GM19455 (cell line): ENCODE data around the gene LRIT1.
A peak's percentile ranks its signal among the peaks of the same experiment; 100 is the strongest.

Source experiments
- ATAC-seq: cut with Tn5 transposase; IDR thresholded peaks from one replicate; pipeline ENCODE4 v1.9.1; 2021; ENCODE audit not compliant: unreplicated experiment

LRIT1 gene

DNA sequence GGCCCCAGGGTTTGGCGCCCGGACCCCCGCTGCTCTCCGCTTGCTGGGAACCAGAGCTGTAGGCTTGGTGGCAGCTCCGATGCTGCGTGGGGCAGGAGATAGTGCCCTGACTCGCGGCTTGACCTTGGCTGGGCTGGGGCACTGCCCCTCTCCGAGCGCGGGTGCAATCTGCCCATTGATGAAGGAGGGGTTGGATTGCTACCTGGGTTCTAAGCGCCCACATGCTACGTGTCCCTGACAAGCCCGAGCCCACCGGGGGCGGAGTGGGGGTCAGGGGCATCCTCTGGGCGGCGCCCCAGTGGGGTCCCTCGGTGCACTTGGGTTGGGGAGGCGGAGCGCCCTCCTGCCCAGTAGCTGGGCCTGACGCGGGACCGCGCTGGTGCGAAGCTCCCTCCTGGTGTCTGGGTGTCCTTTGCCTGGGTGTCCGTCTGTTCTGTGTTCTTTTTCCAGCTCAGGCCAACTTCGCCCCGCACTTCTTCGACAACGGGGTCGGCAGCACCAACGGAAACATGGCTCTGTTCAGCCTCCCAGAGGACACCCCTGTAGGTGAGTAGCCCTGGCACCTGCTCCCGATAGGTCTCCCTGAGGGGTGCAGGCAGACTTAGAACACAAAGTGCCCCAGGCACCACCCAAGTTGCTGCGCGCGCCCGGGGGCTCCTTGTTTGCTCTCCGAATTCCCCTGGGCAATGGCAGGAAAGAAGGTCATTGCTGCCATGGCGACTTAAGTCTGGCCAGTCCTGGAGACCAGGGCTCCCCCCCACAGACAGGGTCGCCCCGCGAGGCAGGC, 46.1 kb downstream of the LRIT1 start:
- no peak for ATAC-seq

DNA sequence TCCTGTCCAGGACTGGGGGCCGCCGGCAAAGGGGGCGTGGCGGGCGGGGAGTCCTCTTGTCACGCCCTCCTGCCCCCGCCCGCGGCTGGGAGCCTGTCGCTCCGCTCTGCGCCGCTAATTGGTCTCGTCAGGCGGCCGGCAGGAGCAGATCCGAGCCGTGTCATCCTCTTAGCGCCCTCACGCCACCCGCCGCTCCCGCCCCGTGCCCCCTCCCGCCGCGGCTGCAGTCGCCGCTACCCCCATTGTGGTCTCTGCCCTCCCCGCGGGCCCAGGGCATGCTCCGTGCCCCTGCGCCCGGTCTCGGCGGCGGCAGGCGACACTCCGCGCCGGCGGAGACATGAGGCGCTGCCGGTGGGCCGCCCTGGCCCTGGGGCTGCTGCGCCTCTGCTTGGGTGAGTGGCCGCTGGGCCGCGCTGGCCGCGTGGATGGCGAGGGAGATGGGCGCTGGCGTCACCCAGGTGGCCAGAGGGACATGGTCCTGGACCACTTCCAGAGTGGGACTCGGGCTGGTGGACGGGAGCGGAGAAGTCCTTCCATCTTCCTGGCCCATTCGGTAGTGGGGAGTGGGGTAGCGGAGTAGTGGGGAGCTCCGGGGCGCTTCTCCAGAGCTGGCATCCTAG, 46.8 kb downstream of the LRIT1 start, which contains the start of gene CDHR1:
CDHR1 (plus strand) TSS at position 114 of the 620 bp plus-strand sequence; CDS start at position 338, 224 bp downstream.
- peak; percentile 71 for ATAC-seq

DNA sequence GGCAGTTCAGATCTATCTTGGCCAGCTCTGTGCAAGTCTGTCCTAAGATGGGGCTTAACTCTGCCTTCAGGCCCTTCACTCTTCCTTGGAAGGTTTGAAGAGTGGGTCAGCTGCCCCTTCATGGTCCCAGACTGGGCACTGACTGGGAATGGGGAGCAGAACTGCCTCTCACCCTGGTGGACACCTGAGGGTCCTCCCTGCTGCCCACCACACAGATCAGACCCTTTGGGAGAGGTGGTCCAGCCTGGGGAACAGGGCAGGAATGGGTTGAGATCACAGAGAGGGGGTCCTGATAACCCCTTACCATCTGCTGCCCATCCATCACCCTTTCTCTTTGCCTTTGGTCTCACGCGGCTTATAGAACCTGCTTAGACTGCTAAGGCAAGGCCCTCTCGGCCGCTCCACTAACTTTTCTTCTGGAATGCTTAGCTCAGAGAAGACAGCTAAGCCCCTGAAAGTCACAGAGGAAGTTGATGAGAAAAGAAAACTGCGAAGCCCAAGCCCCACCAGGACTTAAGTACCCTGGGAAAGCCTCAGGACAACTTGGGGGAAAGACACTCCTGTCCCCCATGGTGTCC, 47.4 kb downstream of the LRIT1 start:
- ATAC-seq: no peak

DNA sequence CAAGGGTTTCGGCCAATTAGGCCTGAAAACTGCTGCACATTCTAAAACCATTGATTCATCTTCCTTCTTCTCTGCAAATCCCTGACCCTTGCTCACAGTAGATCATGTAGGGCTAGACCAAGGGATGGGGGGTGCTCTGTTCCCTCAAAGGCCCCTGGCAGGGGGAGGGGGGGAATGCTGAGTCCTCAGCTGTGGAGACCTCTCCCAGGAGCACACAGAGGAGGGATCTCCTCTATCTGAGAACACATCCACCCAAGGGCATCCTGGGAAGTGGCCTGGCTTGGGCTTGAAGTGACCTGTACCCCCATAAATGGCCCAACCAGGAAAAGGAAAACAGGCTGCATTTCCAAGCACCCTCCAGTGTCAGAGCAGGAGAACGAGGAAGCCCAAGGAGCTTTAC, 48.0 kb downstream of the LRIT1 start:
- no peak for ATAC-seq

DNA sequence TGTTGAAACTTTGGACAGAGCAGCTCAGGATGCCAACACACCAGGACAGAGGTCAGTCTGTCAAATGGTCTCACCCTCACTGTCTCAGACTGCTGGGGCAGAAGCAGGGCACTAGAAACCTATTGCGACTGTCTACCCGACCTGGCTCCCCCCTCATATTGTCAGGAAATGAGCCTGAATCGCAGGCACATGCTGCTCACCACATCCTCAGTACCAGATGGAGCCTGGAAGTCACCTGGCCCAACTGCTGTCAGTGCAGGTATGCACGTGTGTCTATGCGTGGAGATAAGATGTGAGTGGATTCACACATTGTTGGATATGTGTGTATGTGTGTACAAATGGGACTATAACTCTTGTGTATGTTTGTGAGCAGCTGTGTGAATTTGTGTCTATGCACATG, 50.2 kb downstream of the LRIT1 start:
- ATAC-seq: no peak

DNA sequence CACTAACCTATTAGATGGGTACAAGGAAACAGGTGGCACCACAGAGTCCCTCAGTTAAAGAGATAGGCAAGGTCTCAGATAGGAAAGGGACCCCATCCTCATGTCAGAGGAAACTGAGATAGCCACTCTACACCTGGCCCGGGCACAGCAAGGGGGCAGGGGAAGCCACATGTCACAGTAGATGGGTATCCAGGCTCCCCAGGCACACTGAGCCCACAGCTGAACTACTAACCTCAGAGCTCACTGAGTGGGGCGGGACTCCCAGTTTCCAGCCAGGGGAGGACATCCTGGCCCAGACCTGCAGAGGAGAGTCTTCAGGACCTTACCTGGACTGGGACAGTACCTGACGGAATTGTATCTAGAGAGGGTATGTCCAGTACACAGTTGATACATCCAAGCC, 50.7 kb downstream of the LRIT1 start:
- ATAC-seq: no peak

DNA sequence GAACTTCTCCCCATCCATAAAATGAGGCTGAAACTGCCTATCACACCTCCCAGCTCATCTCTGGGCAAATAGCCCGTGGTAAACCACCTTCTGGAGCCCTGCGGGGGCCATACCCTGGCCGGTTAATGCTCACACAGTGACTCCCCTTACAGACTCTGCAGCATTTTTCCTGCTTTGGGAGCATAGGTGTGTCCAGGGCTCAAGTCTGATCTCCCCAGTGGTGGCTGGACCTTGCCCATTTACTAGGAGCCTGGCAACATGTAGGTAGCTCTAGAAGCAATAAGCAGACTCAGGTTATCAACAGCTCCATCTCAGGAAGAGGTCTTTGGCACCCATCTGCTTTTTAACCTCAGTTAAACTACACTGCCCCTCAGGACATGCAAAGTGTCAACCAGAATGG, 52.5 kb downstream of the LRIT1 start:
- ATAC-seq: no peak

DNA sequence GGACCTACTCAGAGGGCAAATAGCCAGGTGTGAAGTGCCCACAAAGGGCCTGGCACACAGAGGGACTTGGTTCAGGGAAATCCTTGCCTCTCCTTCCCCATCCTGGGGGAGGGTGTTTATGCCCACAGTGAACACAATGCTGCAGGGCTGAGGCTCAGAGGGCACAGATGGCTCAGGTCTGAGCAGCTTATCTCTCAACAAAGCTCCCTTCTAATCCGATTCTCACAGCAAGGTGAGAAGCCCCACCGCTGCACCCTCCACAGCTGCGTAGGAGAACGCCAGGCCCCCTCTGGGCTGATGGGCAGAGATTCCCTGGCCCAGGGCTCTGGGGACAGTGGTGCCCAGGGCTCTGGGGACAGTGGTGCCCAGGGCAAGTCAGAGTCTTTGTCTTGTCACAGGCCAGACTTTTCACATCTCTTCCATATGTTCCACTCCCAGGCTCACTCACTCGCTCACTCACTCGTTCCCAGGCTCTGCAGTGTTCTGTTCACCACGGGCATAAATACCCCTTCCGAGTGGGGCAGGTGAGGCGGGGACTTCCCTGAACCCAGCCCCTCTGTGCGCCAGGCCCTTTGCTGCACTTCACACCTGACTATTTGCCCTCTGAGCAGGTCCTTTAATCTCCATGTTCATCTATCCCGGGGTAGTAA, 55.7 kb downstream of the LRIT1 start:
- ATAC-seq: no peak

DNA sequence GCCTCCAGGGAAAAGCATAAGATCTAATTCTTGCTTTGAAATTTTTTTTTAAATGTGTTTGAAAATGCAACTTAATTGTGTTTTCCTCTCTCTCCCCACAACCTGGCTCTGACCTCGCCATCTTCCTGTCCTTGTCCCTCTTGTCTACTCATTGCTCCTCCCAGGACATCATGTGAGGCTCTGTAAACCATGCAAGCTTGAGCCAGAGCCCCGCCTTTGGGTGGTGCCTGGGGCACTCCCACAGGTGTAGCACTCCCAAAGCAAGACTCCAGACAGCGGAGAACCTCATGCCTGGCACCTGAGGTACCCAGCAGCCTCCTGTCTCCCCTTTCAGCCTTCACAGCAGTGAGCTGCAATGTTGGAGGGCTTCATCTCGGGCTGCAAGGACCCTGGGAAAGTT, 56.8 kb downstream of the LRIT1 start:
- ATAC-seq: no peak

DNA sequence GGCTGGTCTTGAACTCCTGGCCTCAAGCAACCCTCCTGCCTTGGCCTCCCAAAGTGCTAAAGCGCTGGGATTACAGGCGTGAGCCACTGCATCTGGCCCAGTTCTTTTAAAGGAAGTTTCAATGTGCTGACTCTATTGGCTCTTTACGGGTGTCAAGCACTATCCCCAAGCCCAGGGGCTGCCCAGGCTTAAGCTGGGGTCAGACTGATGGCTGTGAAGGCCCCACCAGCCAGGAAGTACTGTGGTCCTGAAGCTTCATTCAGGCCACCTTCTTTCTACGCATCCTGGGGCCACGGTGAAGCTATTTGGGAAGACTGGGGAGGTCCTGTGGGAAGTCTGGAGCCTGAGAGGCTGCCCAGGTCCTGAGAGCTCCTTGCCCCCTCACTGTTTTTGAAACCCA, 59.7 kb downstream of the LRIT1 start:
- ATAC-seq: no peak
